AG09309 (cell line): ENCODE data around the gene D2HGDH.
A peak's percentile ranks its signal among the peaks of the same experiment; 100 is the strongest.

Experiments used
- DNase-seq: peaks from one replicate; pipeline ENCODE4 v3.0.0-alpha.2; 2010; ENCODE audit warnings: low read depth
- H3K4me3 ChIP-seq: 2 replicates; pipeline ENCODE4 v1.5.1; 2011; ENCODE audit warnings: mild to moderate bottlenecking, low read depth, low read length, moderate library complexity; ENCODE audit not compliant: control insufficient read depth
- CTCF ChIP-seq: IDR thresholded peaks from 2 replicates; pipeline ENCODE4 v1.5.1; 2011; ENCODE audit warnings: mild to moderate bottlenecking, low read depth, low read length, inconsistent platforms; ENCODE audit not compliant: insufficient read depth, control insufficient read depth; ENCODE audit errors: missing control alignments

Gene D2HGDH

GRCh38 chr2:241724259-241724974, 10.0 kb upstream of the D2HGDH start:
- TF ChIP-seq CTCF, result peak; percentile 17
- H3K4me3 ChIP-seq, result no peak overlapping the region
- no peak for DNase-seq

GRCh38 chr2:241724975-241725870, 9.2 kb upstream of the D2HGDH start:
- no peak overlapping the region for H3K4me3 ChIP-seq
- TF ChIP-seq CTCF, result no peak
- no peak for DNase-seq

GRCh38 chr2:241726459-241726858, 8.0 kb upstream of the D2HGDH start:
- no peak overlapping the region for H3K4me3 ChIP-seq
- no peak for DNase-seq
- no peak for TF ChIP-seq CTCF

GRCh38 chr2:241728000-241728399, 6.4 kb upstream of the D2HGDH start:
- no peak for DNase-seq
- TF ChIP-seq CTCF, result no peak

GRCh38 chr2:241728627-241729026, 5.8 kb upstream of the D2HGDH start:
- no peak for TF ChIP-seq CTCF
- no peak overlapping the region for H3K4me3 ChIP-seq
- DNase-seq, result no peak

More at GRCh38 chr2:241728000-241728399, 6.4 kb upstream of the D2HGDH start:
- no peak overlapping the region for H3K4me3 ChIP-seq

- DNase-seq, result no peak
- no peak for TF ChIP-seq CTCF
- H3K4me3 ChIP-seq, result no peak overlapping the region
Measured at GRCh38 chr2:241729868-241730267, 4.6 kb upstream of the D2HGDH start.
